DOHH2 (cell line): ENCODE data around the gene ADAMTSL1.

Experiments
- H3F3A ChIP-seq: fragments of 200-600 bp; sonication (generic), shearing (Covaris generic); 2 replicates; pipeline ENCODE4 v1.6.0; 2016; ENCODE audit warnings: antibody characterized with exemption, mild to moderate bottlenecking; ENCODE audit not compliant: control insufficient read depth, insufficient read depth
- H3K27ac ChIP-seq: fragments of 200-600 bp; sonication (generic); 2 replicates; pipeline ENCODE4 v1.5.1; 2014; ENCODE audit warnings: low read depth, mild to moderate bottlenecking, low read length, moderate library complexity
- H3K27me3 ChIP-seq: fragments of 200-600 bp; sonication (generic); 2 replicates; pipeline ENCODE4 v1.6.1; 2014; ENCODE audit warnings: mild to moderate bottlenecking, low read length, mixed read lengths; ENCODE audit not compliant: control insufficient read depth
- H3K36me3 ChIP-seq: fragments of 200-600 bp; sonication (generic); 2 replicates; pipeline ENCODE4 v1.6.1; 2014; ENCODE audit warnings: mild to moderate bottlenecking, low read length, moderate library complexity, mixed read lengths; ENCODE audit not compliant: control insufficient read depth
- H3K4me1 ChIP-seq: fragments of 200-600 bp; sonication (generic); 2 replicates; pipeline ENCODE4 v1.6.1; 2014; ENCODE audit warnings: mild to moderate bottlenecking, low read length, mixed read lengths; ENCODE audit not compliant: control insufficient read depth
- H3K4me2 ChIP-seq: fragments of 200-600 bp; sonication (generic); 2 replicates; pipeline ENCODE4 v1.6.0; 2014; ENCODE audit warnings: mild to moderate bottlenecking, low read length, moderate library complexity
- H3K4me3 ChIP-seq: fragments of 200-600 bp; sonication (generic); 2 replicates; pipeline ENCODE4 v1.5.1; 2014; ENCODE audit warnings: mild to moderate bottlenecking, low read length, mixed read lengths
- H3K79me2 ChIP-seq: fragments of 200-600 bp; sonication (generic); 2 replicates; pipeline ENCODE4 v1.6.1; 2014; ENCODE audit warnings: mild to moderate bottlenecking, low read length, mixed read lengths; ENCODE audit not compliant: control insufficient read depth
- H3K9me2 ChIP-seq: fragments of 200-600 bp; sonication (generic); replicated peaks from 2 replicates; pipeline ENCODE4 v1.6.1; 2014; ENCODE audit warnings: mild to moderate bottlenecking, low read length, mixed read lengths; ENCODE audit not compliant: control insufficient read depth
- H3K9me3 ChIP-seq: fragments of 200-600 bp; sonication (generic); 2 replicates; pipeline ENCODE4 v1.6.1; 2014; ENCODE audit warnings: antibody characterized with exemption, low read length, mixed read lengths; ENCODE audit not compliant: control insufficient read depth, insufficient read depth
- H4K20me1 ChIP-seq: fragments of 200-600 bp; sonication (generic); 2 replicates; pipeline ENCODE4 v1.6.0; 2014; ENCODE audit warnings: low read depth, mild to moderate bottlenecking, antibody characterized with exemption, low read length, moderate library complexity; ENCODE audit not compliant: control insufficient read depth, insufficient read depth
- CTCF ChIP-seq: fragments of 200-600 bp; sonication (generic); IDR thresholded peaks from one replicate; pipeline ENCODE4 v1.5.1; 2014; ENCODE audit warnings: antibody characterized with exemption, mild to moderate bottlenecking, low read depth, low read length; ENCODE audit not compliant: poor library complexity, severe bottlenecking
- EZH2phosphoT487 ChIP-seq: fragments of 200-600 bp; sonication (generic); IDR thresholded peaks from 2 replicates; pipeline ENCODE4 v1.6.1; 2017; ENCODE audit warnings: borderline replicate concordance, mild to moderate bottlenecking, antibody characterized with exemption, low read length, moderate library complexity, mixed read lengths

Gene ADAMTSL1

GRCh38 chr9:18539203-18539693, 65.3 kb downstream of the ADAMTSL1 start:
- TF ChIP-seq EZH2phosphoT487 = no peak
- TF ChIP-seq CTCF = no peak
- H3F3A ChIP-seq = no peaks in the 10 kb centered on the region
- H3K4me1 ChIP-seq = no peaks in the 10 kb centered on the region
- no peak overlapping the region for H3K4me3 ChIP-seq
- no peaks in the 10 kb centered on the region for H3K9me2 ChIP-seq
- no peak overlapping the region for H3K27ac ChIP-seq
- H3K27me3 ChIP-seq = no peaks in the 10 kb centered on the region
- no peaks in the 10 kb centered on the region for H3K36me3 ChIP-seq
- no peak overlapping the region for H3K4me2 ChIP-seq
- no peaks in the 10 kb centered on the region for H4K20me1 ChIP-seq
- H3K79me2 ChIP-seq = no peaks in the 10 kb centered on the region
- H3K9me3 ChIP-seq = peaks cover 13% of the 10 kb centered on the region; the same call in 1 of the 2 replicates

- Histone ChIP-seq H3K4me3 (no peak overlapping the region), H3K9me3 (no peaks in the 10 kb centered on the region), H3K27me3 (no peaks in the 10 kb centered on the region), H3K27ac (no peak overlapping the region), H3F3A (no peaks in the 10 kb centered on the region), H4K20me1 (no peaks in the 10 kb centered on the region), H3K36me3 (no peaks in the 10 kb centered on the region), H3K4me1 (no peaks in the 10 kb centered on the region), H3K9me2 (no peaks in the 10 kb centered on the region), H3K4me2 (no peak overlapping the region), H3K79me2 (no peaks in the 10 kb centered on the region)
- no peak for TF ChIP-seq CTCF
- no peak for TF ChIP-seq EZH2phosphoT487
Measured at GRCh38 chr9:18542837-18543405, 69.0 kb downstream of the ADAMTSL1 start.

GRCh38 chr9:18543406-18544192, 69.6 kb downstream of the ADAMTSL1 start:
- Histone ChIP-seq H3K36me3 (no peaks in the 10 kb centered on the region), H4K20me1 (no peaks in the 10 kb centered on the region), H3K4me2 (no peak overlapping the region), H3K27ac (no peak overlapping the region), H3K4me1 (no peaks in the 10 kb centered on the region), H3K4me3 (no peak overlapping the region), H3K9me3 (no peaks in the 10 kb centered on the region), H3K27me3 (no peaks in the 10 kb centered on the region), H3F3A (no peaks in the 10 kb centered on the region), H3K9me2 (no peaks in the 10 kb centered on the region; the same call in 1 of the 2 replicates), H3K79me2 (no peaks in the 10 kb centered on the region)
- no peak for TF ChIP-seq EZH2phosphoT487
- no peak for TF ChIP-seq CTCF
